ENCODE data around the gene FCHSD2.
A peak's percentile ranks its signal among the peaks of the same experiment; 100 is the strongest.
"Not testable (repeated sequence)": the region's sequence is repeated elsewhere in the genome, so short reads cannot be mapped to it uniquely, and the experiment has no call there.

Gene FCHSD2

DNA sequence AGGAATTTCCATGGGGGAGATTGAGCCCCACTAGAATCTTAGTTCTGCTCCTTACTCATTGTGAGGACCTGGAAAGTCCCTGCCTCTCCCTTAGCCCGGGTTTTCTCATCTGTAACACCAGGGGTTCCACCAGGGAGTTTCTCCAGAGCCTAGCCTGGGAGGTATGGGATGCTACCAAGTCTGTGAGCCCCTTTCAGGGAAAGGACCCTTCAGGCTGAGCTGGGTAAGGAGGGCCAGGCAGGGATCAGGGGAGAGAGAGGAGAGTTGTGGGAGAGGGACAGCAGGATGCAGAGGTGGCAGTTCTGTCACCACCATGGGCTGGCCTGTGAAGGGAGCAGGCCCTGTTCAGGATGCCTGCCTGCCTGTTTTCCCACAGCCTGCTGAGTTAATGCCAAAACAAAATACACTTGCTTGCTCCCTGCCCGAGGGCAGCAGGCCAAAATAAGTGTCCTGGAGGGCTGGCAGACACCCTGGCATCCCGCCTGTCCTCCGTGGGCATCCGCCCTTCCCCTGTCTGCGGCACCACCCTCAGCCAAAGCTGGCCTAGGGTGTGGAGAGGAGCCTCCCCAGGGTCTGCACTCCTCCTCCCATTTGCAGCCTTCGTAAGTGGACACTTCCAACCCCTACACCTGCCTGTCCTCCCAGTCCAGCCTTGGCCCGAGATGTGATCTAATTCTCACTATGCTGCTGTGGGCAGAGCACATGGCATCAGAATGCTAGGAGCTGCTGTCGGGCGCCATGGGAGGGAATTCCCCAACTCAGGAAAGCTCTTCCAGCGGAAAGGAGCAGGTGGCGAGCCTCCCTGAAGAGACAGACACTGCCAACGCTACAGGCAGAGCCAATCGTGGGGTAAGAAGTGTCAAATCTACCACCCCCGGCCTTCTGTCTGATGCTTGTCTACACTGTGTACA is 5.9 kb upstream of the FCHSD2 start:
- no peak for DNase-seq

DNA sequence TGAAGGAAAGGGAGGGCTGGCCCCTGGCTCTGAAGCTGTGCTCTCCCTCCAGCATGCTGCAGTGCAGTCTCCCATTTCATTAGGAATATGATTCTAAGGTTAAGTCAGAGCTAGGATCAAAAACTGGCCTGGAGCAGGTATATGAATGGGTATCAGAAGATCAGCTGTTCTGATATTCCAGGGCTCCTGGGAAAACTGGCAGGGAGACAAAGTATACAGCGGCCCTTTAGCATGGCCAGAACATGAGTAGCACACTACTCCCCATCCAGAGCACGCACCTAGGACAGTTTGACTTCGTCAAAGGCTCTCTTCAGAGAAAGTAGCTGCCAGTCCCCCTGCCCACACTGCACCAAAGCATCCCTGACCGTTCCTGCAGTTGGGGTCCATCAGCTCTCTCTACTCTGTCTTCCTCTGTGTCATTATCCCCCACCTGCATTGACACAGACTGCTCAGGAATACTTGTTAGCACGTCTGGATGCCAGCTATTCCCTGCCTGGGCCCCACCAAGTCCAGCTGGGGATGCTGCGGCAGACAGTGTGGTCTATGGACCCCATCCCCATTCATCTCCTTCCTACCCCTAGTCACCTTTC is 4.0 kb upstream of the FCHSD2 start:
- no peak for DNase-seq

DNA sequence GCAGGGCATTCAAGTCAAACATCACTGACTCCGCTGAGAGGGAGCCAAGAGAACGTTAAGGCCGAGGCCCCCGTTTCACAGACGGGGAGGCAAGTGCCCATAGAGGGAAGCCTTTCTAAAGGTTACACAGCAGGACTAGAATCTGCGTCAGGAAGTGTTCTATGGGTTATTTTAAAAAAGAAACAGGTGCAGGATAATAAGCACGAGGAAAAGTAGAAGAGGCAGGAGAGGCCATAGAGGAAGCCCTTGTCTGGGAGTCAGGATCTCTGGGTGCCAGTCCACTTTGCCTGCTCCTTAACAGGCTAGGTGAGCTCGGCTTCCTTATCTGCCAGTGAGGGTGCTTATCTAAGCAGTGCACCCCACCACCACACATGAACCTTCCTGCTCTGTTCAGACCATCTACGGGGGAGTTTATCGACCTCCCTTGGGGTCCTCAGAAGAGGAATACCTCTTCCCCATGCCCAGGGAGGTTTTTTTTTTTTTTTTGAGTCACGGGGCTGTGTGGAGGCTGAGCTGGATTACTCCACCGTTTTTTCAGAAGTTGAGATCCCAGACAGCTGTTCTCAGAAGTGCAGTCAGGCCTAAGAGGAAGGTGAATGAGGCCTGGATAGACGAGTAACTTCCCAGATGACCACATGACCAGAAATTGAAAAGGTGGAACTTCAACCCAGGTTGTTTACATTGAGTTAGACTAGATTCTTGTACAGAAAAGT is 1.2 kb upstream of the FCHSD2 start:
- no peak for DNase-seq

DNA sequence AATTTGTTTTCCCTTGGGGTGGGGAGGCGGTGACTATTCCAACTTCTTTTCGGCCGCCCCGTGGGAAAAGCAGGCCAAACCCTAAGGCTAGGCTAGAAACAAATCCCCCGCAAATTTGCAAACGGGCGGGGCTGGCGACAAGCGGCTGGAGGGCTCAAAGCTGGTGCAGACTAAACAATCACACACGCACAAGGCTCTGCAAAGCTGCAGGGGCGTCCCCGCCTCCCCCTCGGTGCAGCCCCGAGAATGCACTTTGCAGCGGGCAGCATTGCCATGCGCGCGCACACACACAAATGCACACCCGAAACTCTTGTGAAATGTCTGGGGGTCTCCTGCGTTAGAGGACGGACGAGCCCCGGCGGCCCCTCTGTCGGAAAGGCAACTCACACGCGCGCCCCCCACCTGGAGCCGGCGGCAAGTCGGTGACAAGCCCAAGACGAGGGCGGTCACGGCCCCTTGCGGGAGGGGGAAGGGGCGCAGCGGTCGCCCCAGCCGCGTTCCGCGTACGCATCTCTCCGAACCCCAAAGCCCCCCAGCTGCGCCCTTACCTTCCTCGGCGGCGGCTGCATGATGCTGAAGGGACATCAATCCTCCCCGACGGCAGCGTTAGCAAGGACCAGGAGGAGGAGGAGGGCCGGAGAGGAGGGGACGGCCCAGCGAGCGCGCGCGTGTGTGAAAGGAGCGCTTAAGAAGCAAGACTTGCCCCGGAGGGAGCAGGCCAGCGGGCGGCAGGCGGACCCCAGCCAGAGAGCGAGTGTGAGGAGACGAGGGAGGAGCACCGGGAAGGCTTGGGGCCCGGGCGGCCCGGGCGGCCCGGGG is 600 bp downstream of the FCHSD2 start:
- DNase-seq: peak; percentile 85

GRCh38 chr11:73141031-73141308 is 1.1 kb downstream of the FCHSD2 start:
- DNase-seq: no peak

GRCh38 chr11:73140213-73141030 is 1.7 kb downstream of the FCHSD2 start:
- DNase-seq: no peak

- no peak for DNase-seq
Observed at GRCh38 chr11:73139476-73140198, 2.5 kb downstream of the FCHSD2 start.

GRCh38 chr11:73137944-73138274 is 4.2 kb downstream of the FCHSD2 start:
- no peak for DNase-seq

- DNase-seq: no peak
Observed at GRCh38 chr11:73137262-73137943, 4.7 kb downstream of the FCHSD2 start.

GRCh38 chr11:73136722-73137121 is 5.4 kb downstream of the FCHSD2 start:
- DNase-seq: not testable (repeated sequence)

GRCh38 chr11:73135346-73136284 is 6.5 kb downstream of the FCHSD2 start:
- no peak for DNase-seq

DNA sequence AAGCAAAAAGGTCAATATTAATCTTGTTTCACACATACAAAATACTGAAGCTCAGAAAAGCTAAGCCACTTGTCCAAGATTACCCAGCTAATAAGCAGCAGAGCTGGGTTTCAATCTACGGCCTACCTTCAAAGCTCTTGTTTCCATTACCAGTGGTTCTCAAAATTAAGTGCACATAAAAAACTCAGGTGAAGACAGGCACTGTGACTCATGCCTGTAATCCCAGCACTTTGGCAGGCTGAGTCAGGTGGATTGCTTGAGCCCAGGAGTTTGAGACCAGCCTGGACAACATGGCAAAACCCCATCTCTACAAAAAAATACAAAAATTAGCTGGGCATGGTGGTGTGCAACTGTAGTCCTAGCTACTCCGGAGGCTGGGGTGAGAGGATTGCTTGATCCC is 9.8 kb downstream of the FCHSD2 start:
- not testable (repeated sequence) for DNase-seq

DNA sequence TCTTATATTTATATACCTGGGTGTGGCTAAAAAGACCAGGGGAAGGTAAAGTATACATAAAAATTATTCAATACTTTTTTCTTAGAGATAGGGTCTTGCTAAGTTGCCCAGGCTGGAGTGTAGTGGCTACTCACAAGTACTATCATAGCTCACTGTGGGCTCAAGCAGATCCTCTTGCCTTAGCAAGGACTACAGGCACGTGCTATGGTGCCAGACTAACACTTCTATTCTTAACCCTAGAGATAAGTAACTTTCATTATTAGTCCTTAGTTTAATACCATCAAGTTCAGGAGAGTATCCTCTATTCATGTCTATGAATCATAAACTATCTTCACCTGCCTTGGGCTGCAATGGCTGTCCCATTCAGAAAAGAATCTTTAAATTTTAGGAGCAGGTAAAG is 11.9 kb downstream of the FCHSD2 start:
- DNase-seq: no peak

DNA sequence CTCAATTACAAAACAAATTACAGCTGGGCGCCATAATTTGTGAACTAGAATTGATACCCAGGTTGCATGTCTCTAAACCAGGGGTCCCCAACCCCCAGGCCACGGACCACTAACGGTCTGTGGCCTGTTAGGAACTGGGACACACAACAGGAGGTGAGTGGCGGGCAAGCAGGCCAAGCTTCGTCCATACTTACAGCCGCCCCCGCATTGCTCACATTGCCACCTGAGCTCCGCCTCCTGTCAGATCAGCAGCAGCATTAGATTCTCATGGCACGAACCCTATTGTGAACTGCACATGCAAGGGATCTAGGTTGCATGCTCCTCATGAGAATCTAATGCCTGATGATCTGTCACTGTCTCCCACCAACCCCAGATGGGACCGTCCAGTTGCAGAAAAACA is 12.9 kb downstream of the FCHSD2 start:
- no peak for DNase-seq

DNA sequence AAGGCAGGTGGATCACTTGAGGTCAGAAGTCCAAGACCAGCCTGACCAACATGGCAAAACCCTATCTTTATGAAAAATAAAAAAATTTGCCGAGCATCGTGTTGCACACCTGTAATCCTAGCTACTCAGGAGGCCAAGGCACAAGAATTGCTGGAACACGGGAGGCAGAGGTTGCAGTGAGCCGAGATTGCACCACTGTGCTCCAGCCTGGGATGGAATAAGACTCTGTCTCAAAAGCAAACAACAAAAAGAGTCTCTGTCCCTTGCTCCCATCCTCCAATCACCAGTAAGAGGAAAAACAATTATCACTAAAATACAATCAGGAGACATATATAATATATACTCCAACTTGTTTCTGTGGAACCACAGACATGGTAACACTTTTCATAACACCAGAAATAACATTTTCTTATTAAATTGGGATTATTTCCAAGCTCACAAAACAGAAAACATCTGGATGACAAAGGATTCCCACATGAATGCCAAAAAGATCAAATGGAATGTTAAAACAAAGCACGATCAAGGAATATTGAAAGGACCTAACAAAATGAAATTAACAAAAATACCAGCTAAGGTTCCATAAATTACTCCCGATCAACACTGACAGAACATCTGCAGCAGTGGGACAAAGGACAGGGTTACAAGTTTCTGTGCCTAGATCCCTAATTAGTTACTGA is 15.2 kb downstream of the FCHSD2 start:
- no peak for DNase-seq

- no peak for DNase-seq
Observed at GRCh38 chr11:73124800-73125199, 17.3 kb downstream of the FCHSD2 start.

DNA sequence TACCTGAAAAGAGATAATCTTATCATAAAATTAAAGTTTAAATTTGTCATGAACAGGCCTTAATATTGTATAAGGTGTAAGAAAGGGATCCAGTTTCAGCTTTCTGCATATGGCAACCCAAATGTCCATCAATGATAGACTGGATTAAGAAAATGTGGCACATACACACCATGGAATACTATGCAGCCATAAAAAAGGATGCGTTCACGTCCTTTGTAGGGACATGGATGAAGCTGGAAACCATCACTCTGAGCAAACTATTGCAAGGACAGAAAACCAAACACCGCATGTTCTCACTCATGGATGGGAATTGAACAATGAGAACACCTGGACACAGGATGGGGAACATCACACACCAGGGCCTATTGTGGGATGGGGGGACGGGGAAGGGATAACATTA is 18.2 kb downstream of the FCHSD2 start:
- DNase-seq: not testable (repeated sequence)

GRCh38 chr11:73121692-73122091 is 20.4 kb downstream of the FCHSD2 start:
- DNase-seq: no peak

DNA sequence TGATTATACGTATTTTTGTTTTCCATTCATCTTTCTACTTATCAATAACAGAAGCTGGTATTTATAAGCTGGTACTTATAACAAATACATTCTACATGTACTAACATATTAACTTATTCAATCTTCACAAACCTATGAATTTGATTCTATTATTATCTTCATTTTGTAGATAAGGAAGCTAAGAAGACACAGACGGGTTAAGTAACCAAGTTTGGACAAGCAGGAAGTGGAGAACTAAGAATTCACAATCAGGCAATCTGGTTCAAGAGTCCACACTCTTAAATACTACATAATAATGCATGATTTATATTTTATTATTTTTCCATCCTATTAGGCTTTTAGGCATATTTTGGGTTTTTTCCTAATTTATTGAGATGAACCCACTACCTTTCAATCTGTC is 25.0 kb downstream of the FCHSD2 start:
- no peak for DNase-seq
